Sciatic nerve (tissue), 2 donors: Measurements from ENCODE around the gene PLAC1. TPM values are rescaled to one million over a fixed set of nuclear protein-coding genes. Genes with fewer than 3 reads are reported as not detected.

Source experiments
- ATAC-seq: fragments of 200-7000 bp; cut with Tn5 transposase; one replicate; pipeline ENCODE4 v1.9.1; 2020; ENCODE audit warnings: mild to moderate bottlenecking, moderate library complexity
- DNase-seq: peaks from one replicate; pipeline ENCODE4 v3.0.0-alpha.2; 2020; ENCODE audit warnings: low spot score
- intact Hi-C: fragments of 100-400 bp; cut with DNase I; formaldehyde crosslinking; loops from one replicate; pipeline ENCODE4 v1.14.2; 2022
- microRNA-seq: library from miRNA; unstranded; fragments of <30 nt; microRNA quantifications from one replicate; pipeline ENCODE4 v1.2.0, GENCODE V29; 2020
- total RNA-seq: library from RNA; stranded (reverse); fragmentation: NEBNext Ultra II Directional; extraction: Animal tissue kit (Norgen Biotek cat#: 25700); gene quantifications from one replicate; pipeline ENCODE4 v1.2.1, GENCODE V29; 2021
- donor health status: DM: no; HTN: no; CAD: no.
- donor health status: DM: no; HTN: no; CAD: no.

The PLAC1 gene
- total RNA-seq, 1 donor from 2014 or later: not detected

DNA sequence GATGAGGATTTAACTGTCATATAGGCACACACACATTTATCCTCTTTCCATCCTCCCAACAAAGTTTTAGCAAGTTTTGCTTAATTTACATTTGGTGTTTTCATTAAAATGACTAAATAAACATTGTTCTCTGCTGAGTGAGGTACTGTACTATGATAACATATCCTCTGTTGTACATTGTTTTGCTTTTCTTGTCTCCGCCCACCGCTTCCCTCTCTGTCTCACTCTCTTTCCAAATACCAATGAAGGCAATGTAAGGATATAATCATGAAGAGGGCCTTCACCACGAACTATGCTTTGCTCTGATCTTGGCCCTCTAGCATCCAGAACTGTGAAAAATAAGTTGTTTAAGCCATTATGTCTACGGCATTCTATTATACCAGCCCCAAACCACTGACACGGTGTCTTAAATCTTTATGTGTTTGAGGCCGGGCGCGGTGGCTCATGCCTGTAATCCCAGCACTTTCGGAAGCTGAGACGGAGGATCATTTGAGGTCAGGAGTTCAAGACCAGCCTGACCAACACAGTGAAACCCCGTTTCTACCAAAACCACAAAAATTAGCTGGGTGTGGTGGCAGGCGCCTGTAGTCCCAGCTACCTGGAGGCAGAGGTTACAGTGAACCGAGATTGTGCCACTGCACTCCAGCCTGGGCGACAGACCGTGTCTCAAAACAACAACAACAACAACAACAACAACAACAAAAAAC lies 133.0 kb downstream of the PLAC1 start:
- intact Hi-C loops: no loop called here
- ATAC-seq (no peak), DNase-seq (no peak)

- no peak for DNase-seq
- intact Hi-C loops: no loop called here
- no peak for ATAC-seq
These were observed 134.1 kb downstream of the PLAC1 start for GRCh38 chrX:134524181-134524580.

DNA sequence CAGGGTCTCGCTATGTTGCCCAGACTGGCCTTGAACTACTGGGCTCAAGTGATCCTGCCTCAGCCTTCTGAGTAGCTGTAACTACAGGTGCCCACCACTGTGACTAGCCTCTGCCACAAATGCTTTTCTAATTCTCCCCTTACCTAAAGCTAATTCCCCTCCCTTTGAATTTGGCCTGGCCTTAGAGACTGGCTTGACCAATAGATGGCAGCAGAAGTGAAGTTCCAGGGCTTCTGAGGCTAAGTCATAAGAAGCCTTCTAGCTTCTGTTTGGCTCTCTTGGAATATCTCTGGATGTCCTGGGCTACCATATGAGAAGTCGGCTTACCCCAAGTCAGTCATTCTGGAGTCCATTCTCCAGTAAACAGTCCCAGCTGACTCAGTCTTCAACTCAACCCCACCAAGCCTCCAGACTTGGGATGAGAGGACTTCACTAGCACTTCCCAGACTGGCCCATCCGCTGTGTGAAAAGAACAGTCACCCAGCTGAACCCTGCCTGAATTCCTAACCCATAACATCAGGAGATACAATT lies 137.3 kb downstream of the PLAC1 start:
- ATAC-seq (peak; percentile 68), DNase-seq (no peak)
- intact Hi-C loops: no loop called here

Small RNA genes lying within 50 kb of the gene (microRNA-seq; reads per million reads assigned to microRNA genes)
- 14,454 reads per million, percentile 94 among the genes with 10 or more reads in this experiment for gene MIR424
- 6.2 reads per million, percentile 14 among the genes with 10 or more reads in this experiment for gene MIR450A1
- 9.4 reads per million, percentile 24 among the genes with 10 or more reads in this experiment for gene MIR450A2
- gene MIR450B: 10.5 reads per million, percentile 25 among the genes with 10 or more reads in this experiment
- 49.6 reads per million, percentile 48 among the genes with 10 or more reads in this experiment for gene MIR503
- 43.1 reads per million, percentile 44 among the genes with 10 or more reads in this experiment for gene MIR542

Other genes with a start within 250 kb of the PLAC1 start
- 16.2 TPM for gene HPRT1, start 198.3 kb downstream of the PLAC1 start, total RNA-seq
- gene PABIR2, start 138.7 kb upstream of the PLAC1 start, total RNA-seq: 22.1 TPM